SK-N-MC (cell line): ENCODE data around the gene ARSB.

Experiments
- EZH2 ChIP-seq: fragments of 200-600 bp; sonication (generic); IDR thresholded peaks from one replicate; pipeline ENCODE4 v1.6.1; 2017; ENCODE audit warnings: antibody characterized with exemption
- FOXP2 ChIP-seq: optimal IDR thresholded peaks from 2 replicates; pipeline ENCODE3; 2011; ENCODE audit warnings: mild to moderate bottlenecking, moderate library complexity; ENCODE audit not compliant: insufficient read depth; ENCODE audit errors: extremely low read length, control extremely low read depth
- POLR2AphosphoS5 ChIP-seq: IDR thresholded peaks from 2 replicates; pipeline ENCODE4 v1.6.1; 2012; ENCODE audit warnings: mild to moderate bottlenecking, low read depth, low read length, borderline replicate concordance

DNA sequence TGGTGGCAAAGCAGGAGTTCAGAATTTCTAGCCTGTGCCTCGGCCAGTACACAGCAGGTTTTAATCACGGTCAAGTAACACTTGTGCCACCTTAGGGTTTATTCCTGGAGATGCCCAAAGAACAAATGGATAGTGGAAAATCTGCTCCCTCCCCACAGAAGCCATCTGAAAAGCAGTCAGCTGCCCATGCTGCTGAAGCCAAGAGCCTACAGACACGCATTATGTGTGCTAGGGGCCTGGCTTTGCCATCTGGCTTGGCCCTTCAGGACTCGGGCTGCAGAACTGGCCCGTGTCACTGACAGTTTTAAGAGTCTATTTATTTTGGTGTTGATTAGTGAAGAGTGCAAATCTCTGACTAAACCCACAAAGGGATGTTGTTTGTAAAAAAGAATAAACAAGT is 11.1 kb downstream of the ARSB start:
- no peak for TF ChIP-seq EZH2
- TF ChIP-seq POLR2AphosphoS5, result no peak
- no peak for TF ChIP-seq FOXP2
